K562 (cell line): Measurements from ENCODE around the gene CLPSL1. TPM values are rescaled to one million over a fixed set of nuclear protein-coding genes. Genes with fewer than 3 reads are reported as not detected.
A peak's percentile ranks its signal among the peaks of the same experiment; 100 is the strongest.

Experiments
- BRCA1 ChIP-seq, 2 experiments: fragments of 450-650 bp in 1 of 2; sonication (generic) in 1 of 2; formaldehyde crosslinking in 1 of 2; IDR thresholded peaks; 2 replicates each; pipeline versions ENCODE4 v1.5.0 to v1.6.1; 2017 to 2020; ENCODE audit warnings: mild to moderate bottlenecking in 1 of 2, missing genetic modification reagents in 1 of 2
- CEBPB ChIP-seq: fragments of 450-650 bp; IDR thresholded peaks from 2 replicates; pipeline ENCODE4 v1.6.1; 2016; ENCODE audit warnings: missing genetic modification characterization, missing compliant biosample characterization
- DACH1 ChIP-seq: fragments of 450-650 bp; IDR thresholded peaks from 2 replicates; pipeline ENCODE4 v1.6.1; 2018; ENCODE audit not compliant: partially characterized antibody
- ELK3 ChIP-seq: fragments of 450-650 bp; formaldehyde crosslinking; IDR thresholded peaks from 2 replicates; pipeline ENCODE4 v1.4.0; 2020; ENCODE audit warnings: mild to moderate bottlenecking
- ESRRA ChIP-seq: fragments of 450-650 bp; IDR thresholded peaks from 2 replicates; pipeline ENCODE4 v1.6.1; 2014; ENCODE audit warnings: low read depth, mild to moderate bottlenecking, moderate library complexity, borderline replicate concordance
- ETS2 ChIP-seq: IDR thresholded peaks from 2 replicates; pipeline ENCODE4 v1.6.1; 2016; ENCODE audit warnings: borderline replicate concordance, missing genetic modification characterization, mild to moderate bottlenecking, moderate library complexity, missing compliant biosample characterization; ENCODE audit not compliant: poor library complexity, severe bottlenecking
- GATAD2A ChIP-seq: fragments of 450-650 bp; IDR thresholded peaks from 2 replicates; pipeline ENCODE4 v1.6.1; 2017
- HDAC6 ChIP-seq: IDR thresholded peaks from 2 replicates; pipeline ENCODE4 v1.6.1; 2012; ENCODE audit warnings: low read depth, mild to moderate bottlenecking, control low read depth, inconsistent platforms, low read length, moderate library complexity
- HNRNPK ChIP-seq: fragments of 200-400 bp; formaldehyde crosslinking; IDR thresholded peaks from one replicate; pipeline ENCODE4 v1.6.1; 2018; ENCODE audit warnings: mild to moderate bottlenecking, low read depth, low read length; ENCODE audit not compliant: poor library complexity, severe bottlenecking
- MEIS2 ChIP-seq: fragments of 450-650 bp; IDR thresholded peaks from 2 replicates; pipeline ENCODE4 v1.6.1; 2014; ENCODE audit warnings: mild to moderate bottlenecking; ENCODE audit not compliant: partially characterized antibody
- NCOA6 ChIP-seq: fragments of 450-650 bp; IDR thresholded peaks from 2 replicates; pipeline ENCODE4 v1.6.1; 2017; ENCODE audit warnings: mild to moderate bottlenecking
- NR2C1 ChIP-seq, 2 experiments: fragments of 450-650 bp; IDR thresholded peaks; 2 replicates each; pipeline ENCODE4 v1.6.1; 2017; ENCODE audit warnings: mild to moderate bottlenecking in 2 of 2, antibody characterized with exemption in 1 of 2, inconsistent platforms in 1 of 2, missing compliant biosample characterization in 1 of 2, missing genetic modification characterization in 1 of 2
- RBM14 ChIP-seq: fragments of 200-400 bp; formaldehyde crosslinking; IDR thresholded peaks from 2 replicates; pipeline ENCODE4 v1.6.1; 2018; ENCODE audit warnings: low read depth, mild to moderate bottlenecking, low read length, moderate library complexity, borderline replicate concordance; ENCODE audit not compliant: insufficient read depth
- SMARCB1 ChIP-seq: IDR thresholded peaks from 2 replicates; pipeline ENCODE4 v1.6.1; 2011; ENCODE audit warnings: improper control_type of control experiment, low read depth; ENCODE audit not compliant: insufficient read length
- SREBF1 ChIP-seq: fragments of 150-350 bp; IDR thresholded peaks from 2 replicates; pipeline ENCODE4 v1.6.1; 2014; ENCODE audit warnings: antibody characterized with exemption, low read depth, low read length, borderline replicate concordance
- SRF ChIP-seq, 2 experiments: fragments of 250-450, 450-650 bp in 1 of 2; sonication (Bioruptor Pico) in 1 of 2; sonication (generic) in 1 of 2; formaldehyde crosslinking; IDR thresholded peaks; 2 replicates each; pipeline versions ENCODE4 v1.5.0 to v1.5.1; 2020 to 2022; ENCODE audit warnings: mild to moderate bottlenecking in 1 of 2, missing genetic modification reagents in 1 of 2
- TSC22D4 ChIP-seq: fragments of 450-650 bp; IDR thresholded peaks from 2 replicates; pipeline ENCODE4 v1.6.1; 2016; ENCODE audit warnings: missing genetic modification characterization, missing biosample characterization, control low read depth
- ZEB2 ChIP-seq: fragments of 450-650 bp; IDR thresholded peaks from 2 replicates; pipeline ENCODE4 v1.6.1; 2016
- ZNF146 ChIP-seq: IDR thresholded peaks from one replicate; pipeline ENCODE4 v1.6.1; 2018; ENCODE audit warnings: missing compliant biosample characterization; ENCODE audit not compliant: unreplicated experiment
- ZNF197 ChIP-seq: fragments of 200-800 bp; sonication (Bioruptor generic); IDR thresholded peaks from 2 replicates; pipeline ENCODE4 v1.6.1; 2016; ENCODE audit warnings: low read depth, missing genetic modification characterization, missing compliant biosample characterization
- ZNF24 ChIP-seq: fragments of 450-650 bp; IDR thresholded peaks from 2 replicates; pipeline ENCODE4 v1.6.1; 2016
- ZNF445 ChIP-seq: fragments of 250-450 bp; sonication (Bioruptor Pico); IDR thresholded peaks from 2 replicates; pipeline ENCODE4 v1.4.0; 2020; ENCODE audit warnings: low read depth, mild to moderate bottlenecking, moderate library complexity
- ZNF764 ChIP-seq: fragments of 250-450 bp; sonication (Bioruptor Pico); IDR thresholded peaks from 2 replicates; pipeline ENCODE4 v1.4.0; 2020; ENCODE audit warnings: low read depth, mild to moderate bottlenecking, moderate library complexity
- polyA plus RNA-seq, 8 experiments: library from polyadenylated mRNA; depleted of rRNA in 4 of 8; stranded (reverse) in 5 of 8; unstranded in 3 of 8; fragments of >200 nt; fragmentation: Nextera tagmentation in 2 of 8; fragmentation: Illumina TruSeq in 1 of 8; extraction: Ambion mirVana in 2 of 8; extraction: Trizol in 1 of 8; gene quantifications; 2 replicates each; pipeline versions ENCODE4 v1.2.1 to v1.2.3, GENCODE V29; 2011 to 2014; ENCODE audit warnings: inconsistent platforms in 1 of 8, missing spikeins in 1 of 8
- total RNA-seq, 7 experiments: library from RNA; depleted of rRNA in 6 of 7; stranded (reverse); fragments of >200 nt in 6 of 7; fragmentation: Illumina TruSeq in 2 of 7; extraction: Trizol in 2 of 7; gene quantifications; 2 replicates each; pipeline versions ENCODE4 v1.2.1 to v1.2.3, GENCODE V29; 2011 to 2021; ENCODE audit warnings: low replicate concordance in 1 of 7
- TF ChIP-seq, protein P1 (sequence below): fragments of 250-450 bp; sonication (Bioruptor Pico); IDR thresholded peaks from 2 replicates; pipeline ENCODE4 v1.5.1; 2021; ENCODE audit warnings: mild to moderate bottlenecking
- TF ChIP-seq, protein P2 (sequence below): fragments of 450-650 bp; formaldehyde crosslinking; IDR thresholded peaks from 2 replicates; pipeline ENCODE4 v1.4.0; 2020; ENCODE audit warnings: mild to moderate bottlenecking, moderate library complexity

The CLPSL1 gene
- total and polyA plus RNA-seq, 9 of the 15 experiments (the other 6 are each of a cell fraction or from before 2014, with no cell fraction given) = not detected

DNA sequence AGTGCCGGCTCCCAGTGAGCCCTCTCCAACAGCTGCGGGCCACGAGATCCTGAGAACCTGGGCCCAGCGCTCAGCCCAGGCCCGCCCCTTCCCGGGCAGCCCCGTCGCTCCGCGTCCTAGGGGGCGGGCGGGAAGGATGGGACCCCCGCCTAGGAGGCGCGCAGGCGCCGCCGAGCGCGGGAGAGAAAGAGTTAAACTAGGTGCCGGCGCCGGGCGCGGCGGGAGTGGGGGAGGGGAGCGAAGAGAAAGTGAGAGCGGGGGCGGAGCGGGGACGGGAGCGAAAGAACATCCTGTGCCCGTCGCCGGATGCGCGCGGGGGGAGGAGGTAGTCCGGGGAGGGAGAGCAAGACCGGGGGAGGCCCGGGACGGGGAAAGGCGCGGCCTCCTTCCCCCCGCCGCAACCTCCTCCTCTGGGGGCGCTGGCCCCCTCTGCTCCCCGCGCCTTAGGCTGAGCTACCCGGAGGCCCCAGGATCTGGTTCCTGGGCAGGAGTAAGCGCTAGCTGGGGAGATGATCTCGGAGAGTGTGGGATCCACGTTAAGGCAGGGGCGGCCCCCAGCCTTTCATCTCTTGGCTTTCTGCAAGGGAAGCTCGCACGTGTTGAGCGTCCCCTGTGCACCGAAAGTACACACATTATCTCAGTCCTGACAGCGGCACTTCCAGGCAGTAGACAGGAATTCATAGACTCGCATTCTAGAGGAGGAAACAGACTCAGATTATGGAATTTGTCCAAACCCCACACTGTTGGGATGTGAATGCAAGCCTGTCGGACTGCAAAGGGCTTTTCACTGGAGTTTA is 48.9 kb upstream of the CLPSL1 start (continued):
- TF ChIP-seq, protein P1, sequence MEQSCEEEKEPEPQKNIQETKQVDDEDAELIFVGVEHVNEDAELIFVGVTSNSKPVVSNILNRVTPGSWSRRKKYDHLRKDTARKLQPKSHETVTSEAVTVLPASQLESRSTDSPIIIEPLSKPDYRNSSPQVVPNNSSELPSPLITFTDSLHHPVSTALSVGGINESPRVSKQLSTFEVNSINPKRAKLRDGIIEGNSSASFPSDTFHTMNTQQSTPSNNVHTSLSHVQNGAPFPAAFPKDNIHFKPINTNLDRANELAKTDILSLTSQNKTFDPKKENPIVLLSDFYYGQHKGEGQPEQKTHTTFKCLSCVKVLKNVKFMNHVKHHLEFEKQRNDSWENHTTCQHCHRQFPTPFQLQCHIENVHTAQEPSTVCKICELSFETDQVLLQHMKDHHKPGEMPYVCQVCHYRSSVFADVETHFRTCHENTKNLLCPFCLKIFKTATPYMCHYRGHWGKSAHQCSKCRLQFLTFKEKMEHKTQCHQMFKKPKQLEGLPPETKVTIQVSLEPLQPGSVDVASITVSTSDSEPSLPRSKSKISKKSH (CRISPR knock-in tag) = no peak
- no peak for TF ChIP-seq TSC22D4 (tag)
- TF ChIP-seq HNRNPK = peak; percentile 92
- peak; percentile 75; the same call in 1 of the 2 replicates for TF ChIP-seq ZNF197 (CRISPR knock-in tag)
- no peak for TF ChIP-seq SMARCB1
- no peak for TF ChIP-seq ZNF146 (CRISPR knock-in tag)
- no peak for TF ChIP-seq ZNF24
- no peak for TF ChIP-seq BRCA1 (IDR thresholded peaks at IDR 0.05)
- TF ChIP-seq BRCA1 (CRISPR knock-in tag; IDR thresholded peaks at IDR 0.05) = 0 out of 2 replicates have a peak, but pooled peaks have one; percentile 79
- no peak for TF ChIP-seq SRF (CRISPR knock-in tag; IDR thresholded peaks at IDR 0.05)
- no peak for TF ChIP-seq CEBPB (tag)
- no peak for TF ChIP-seq NR2C1 (IDR thresholded peaks at IDR 0.05)
- no peak for TF ChIP-seq NR2C1 (tag; IDR thresholded peaks at IDR 0.05)
- TF ChIP-seq MEIS2 = no peak
- TF ChIP-seq SREBF1 = no peak
- TF ChIP-seq RBM14 = 0 out of 2 replicates have a peak, but pooled peaks have one; percentile 81
- TF ChIP-seq GATAD2A = peak; percentile 77
- 0 out of 2 replicates have a peak, but pooled peaks have one; percentile 12 for TF ChIP-seq ESRRA
- no peak for TF ChIP-seq ZNF764
- TF ChIP-seq ELK3 (CRISPR knock-in tag) = no peak
- no peak; the same call in 1 of the 2 replicates for TF ChIP-seq NCOA6
- no peak for TF ChIP-seq DACH1
- peak; percentile 97 for TF ChIP-seq ZEB2
- no peak for TF ChIP-seq ETS2
- no peak for TF ChIP-seq ZNF445 (CRISPR knock-in tag)
- no peak for TF ChIP-seq HDAC6
- TF ChIP-seq, protein P2, sequence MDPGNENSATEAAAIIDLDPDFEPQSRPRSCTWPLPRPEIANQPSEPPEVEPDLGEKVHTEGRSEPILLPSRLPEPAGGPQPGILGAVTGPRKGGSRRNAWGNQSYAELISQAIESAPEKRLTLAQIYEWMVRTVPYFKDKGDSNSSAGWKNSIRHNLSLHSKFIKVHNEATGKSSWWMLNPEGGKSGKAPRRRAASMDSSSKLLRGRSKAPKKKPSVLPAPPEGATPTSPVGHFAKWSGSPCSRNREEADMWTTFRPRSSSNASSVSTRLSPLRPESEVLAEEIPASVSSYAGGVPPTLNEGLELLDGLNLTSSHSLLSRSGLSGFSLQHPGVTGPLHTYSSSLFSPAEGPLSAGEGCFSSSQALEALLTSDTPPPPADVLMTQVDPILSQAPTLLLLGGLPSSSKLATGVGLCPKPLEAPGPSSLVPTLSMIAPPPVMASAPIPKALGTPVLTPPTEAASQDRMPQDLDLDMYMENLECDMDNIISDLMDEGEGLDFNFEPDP (CRISPR knock-in tag) = no peak
